H1 (cell line): Measurements from ENCODE around the gene HRH3. TPM values are rescaled to one million over a fixed set of nuclear protein-coding genes. Genes with fewer than 3 reads are reported as not detected.

Source experiments
- ATF2 ChIP-seq: IDR thresholded peaks from 2 replicates; pipeline ENCODE4 v1.6.1; 2012; ENCODE audit warnings: low read length, inconsistent platforms
- ATF3 ChIP-seq: IDR thresholded peaks from 2 replicates; pipeline ENCODE4 v1.6.1; 2011; ENCODE audit warnings: low read depth, mild to moderate bottlenecking, low read length; ENCODE audit not compliant: insufficient read depth
- BCL11A ChIP-seq, 2 experiments: IDR thresholded peaks; one replicate each; pipeline ENCODE4 v1.6.1; 2011; ENCODE audit warnings: low read depth in 2 of 2, low read length in 2 of 2, mild to moderate bottlenecking in 2 of 2
- BRCA1 ChIP-seq: IDR thresholded peaks from 2 replicates; pipeline ENCODE4 v1.6.1; 2012; ENCODE audit warnings: low read depth, low read length, improper control_type of control experiment
- CBX8 ChIP-seq: fragments of 300-800, 300-1000 bp; sonication (generic); IDR thresholded peaks from 2 replicates; pipeline ENCODE4 v1.7.1; 2016; ENCODE audit warnings: low read depth, low read length, borderline replicate concordance
- EZH2 ChIP-seq: fragments of 200-600 bp; sonication (generic); IDR thresholded peaks from 2 replicates; pipeline ENCODE4 v1.7.1; 2012; ENCODE audit warnings: low read depth, mild to moderate bottlenecking, moderate library complexity, low read length, inconsistent platforms; ENCODE audit not compliant: severe bottlenecking
- GTF2F1 ChIP-seq: IDR thresholded peaks from 2 replicates; pipeline ENCODE4 v1.6.1; 2012; ENCODE audit warnings: low read depth, low read length, improper control_type of control experiment, borderline replicate concordance
- JUN ChIP-seq: IDR thresholded peaks from 2 replicates; pipeline ENCODE4 v1.6.1; 2011; ENCODE audit warnings: low read depth, mild to moderate bottlenecking, improper control_type of control experiment, low read length
- KDM1A ChIP-seq: fragments of 200-600, 300-600 bp; sonication (generic); IDR thresholded peaks from 2 replicates; pipeline ENCODE4 v1.7.1; 2016; ENCODE audit warnings: mild to moderate bottlenecking, low read length, borderline replicate concordance
- KDM4A ChIP-seq: IDR thresholded peaks from one replicate; pipeline ENCODE4 v1.7.1; 2012; ENCODE audit warnings: low read depth, mild to moderate bottlenecking, moderate library complexity, low read length, inconsistent platforms; ENCODE audit not compliant: severe bottlenecking
- MAFK ChIP-seq: IDR thresholded peaks from 2 replicates; pipeline ENCODE4 v1.6.1; 2012; ENCODE audit warnings: low read depth, mild to moderate bottlenecking, improper control_type of control experiment, low read length
- SIX5 ChIP-seq: IDR thresholded peaks from 2 replicates; pipeline ENCODE4 v1.6.1; 2011; ENCODE audit warnings: mild to moderate bottlenecking, low read depth, low read length
- TAF1 ChIP-seq: IDR thresholded peaks from 2 replicates; pipeline ENCODE4 v1.6.1; 2011; ENCODE audit warnings: mild to moderate bottlenecking, low read depth, low read length
- TEAD4 ChIP-seq: IDR thresholded peaks from 2 replicates; pipeline ENCODE4 v1.6.1; 2012; ENCODE audit warnings: low read depth, low read length, inconsistent platforms, mixed read lengths
- polyA plus RNA-seq, 7 experiments: library from polyadenylated mRNA; depleted of rRNA in 3 of 7; stranded (reverse) in 5 of 7; unstranded in 2 of 7; fragments of >200 nt in 5 of 7; fragments of 200-250 nt in 2 of 7; gene quantifications; 1 replicate in 5 of 7; 2 replicates in 1 of 7; 4 replicates in 1 of 7; pipeline versions ENCODE4 v1.2.1 to v1.2.3, GENCODE V29; 2011 to 2013; ENCODE audit warnings: missing spikeins in 2 of 7, mixed read lengths in 2 of 7
- total RNA-seq: library from RNA; stranded (reverse); fragmentation: NEBNext Ultra II Directional; extraction: Animal tissue kit (Norgen Biotek cat#: 25700); gene quantifications from 2 replicates; pipeline ENCODE4 v1.2.1, GENCODE V29; 2021

The HRH3 gene
- total and polyA plus RNA-seq, 2 of the 8 experiments (the other 6 are each of a cell fraction or from before 2014, with no cell fraction given): 2.0 to 4.5 TPM

- TF ChIP-seq EZH2 (no peak), ATF2 (no peak), CBX8 (no peak), KDM1A (no peak), KDM4A (peak; percentile 23), TAF1 (peak; percentile 21; the same call in 1 of the 2 replicates), MAFK (no peak), TEAD4 (no peak), GTF2F1 (no peak), BRCA1 (no peak), BCL11A (IDR thresholded peaks at IDR 0.05; ENCODE audit: low read depth in 2 of 2, low read length in 2 of 2) (no peak), JUN (no peak), SIX5 (no peak), ATF3 (no peak)
- TF ChIP-seq, all 59 proteins: peak for 4
Measured at GRCh38 chr20:62219992-62220665, at the start of gene HRH3 (continued).
